Endothelial cell of umbilical vein (primary cell): ENCODE measurements around the gene HEATR5A.

ENCODE experiments used
- CTCF ChIP-seq, 2 donors: IDR thresholded peaks; 1 replicate in 1 of 2; 2 replicates in 1 of 2; pipeline ENCODE4 v1.5.1; 2011; ENCODE audit warnings: low read length in 2 of 2, mild to moderate bottlenecking in 2 of 2, moderate library complexity in 2 of 2, control low read depth in 1 of 2, inconsistent platforms in 1 of 2, low read depth in 1 of 2; ENCODE audit not compliant: insufficient read depth in 1 of 2; ENCODE audit errors: extremely low read depth in 1 of 2
- EZH2 ChIP-seq: IDR thresholded peaks from 2 replicates; pipeline ENCODE4 v1.6.1; 2012; ENCODE audit warnings: borderline replicate concordance, low read depth, mild to moderate bottlenecking, moderate library complexity, low read length, inconsistent platforms; ENCODE audit not compliant: severe bottlenecking
- FOS ChIP-seq: IDR thresholded peaks from 2 replicates; pipeline ENCODE4 v1.6.1; 2011; ENCODE audit warnings: mild to moderate bottlenecking, low read length, moderate library complexity, borderline replicate concordance; ENCODE audit not compliant: insufficient read depth
- JUN ChIP-seq: IDR thresholded peaks from 2 replicates; pipeline ENCODE4 v1.6.1; 2011; ENCODE audit warnings: borderline replicate concordance, low read depth; ENCODE audit not compliant: insufficient read length, insufficient read depth
- MAX ChIP-seq: IDR thresholded peaks from 2 replicates; pipeline ENCODE4 v1.6.1; 2011; ENCODE audit not compliant: insufficient read depth, insufficient read length
- POLR2A ChIP-seq: IDR thresholded peaks from 2 replicates; pipeline ENCODE4 v1.6.1; 2012; ENCODE audit warnings: low read depth, mild to moderate bottlenecking, control low read depth, low read length
- POLR2AphosphoS5 ChIP-seq: IDR thresholded peaks from 2 replicates; pipeline ENCODE4 v1.6.1; 2012; ENCODE audit warnings: low read depth, mild to moderate bottlenecking, control low read depth, low read length, moderate library complexity; ENCODE audit not compliant: insufficient read depth

- TF ChIP-seq CTCF (IDR thresholded peaks at IDR 0.05; ENCODE audit: extremely low read depth in 1 of 2, insufficient read depth in 1 of 2, low read depth in 1 of 2, low read length in 2 of 2): no peak
- TF ChIP-seq JUN: no peak
- no peak for TF ChIP-seq POLR2A
- TF ChIP-seq MAX: no peak
- no peak for TF ChIP-seq POLR2AphosphoS5
- no peak for TF ChIP-seq EZH2
- TF ChIP-seq FOS: no peak
Observed at GRCh38 chr14:31257244-31257553, 163.2 kb downstream of the HEATR5A start.
